ENCODE results near the gene PTGR1.
A peak's percentile ranks its signal among the peaks of the same experiment; 100 is the strongest.

PTGR1 gene

DNA sequence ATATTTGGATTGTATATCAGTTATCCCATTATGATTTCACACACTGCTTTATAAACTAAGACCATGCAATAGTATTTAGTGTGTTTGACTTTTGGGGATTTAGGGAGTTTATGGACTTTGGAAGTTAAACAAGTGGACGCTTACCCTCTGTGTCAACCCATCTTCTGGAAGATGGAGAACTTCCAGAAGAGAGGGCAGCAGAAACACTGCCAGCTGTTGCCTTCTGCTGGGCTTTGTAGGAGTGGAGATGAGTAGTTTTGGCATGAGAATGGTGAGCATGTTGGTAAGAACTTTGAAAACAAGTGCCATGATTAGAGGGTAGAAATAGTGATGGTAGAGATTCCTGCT, 33.9 kb upstream of the PTGR1 start:
- TF ChIP-seq POLR2AphosphoS5 (IDR thresholded peaks at IDR 0.05; ENCODE audit: borderline replicate concordance, low read depth, low read length) (no peak), EZH2 (IDR thresholded peaks at IDR 0.05) (no peak), FOXP2 (optimal IDR thresholded peaks at IDR 0.05; ENCODE audit: control extremely low read depth, extremely low read length, insufficient read depth) (no peak)
- Histone ChIP-seq H3K27ac (no peak overlapping the region), H3K4me3 (no peak overlapping the region), H3K9me3 (ENCODE audit: low read depth, low read length) (no peaks in the 10 kb centered on the region), H3K9ac (ENCODE audit: insufficient read length) (no peak overlapping the region), H3K36me3 (ENCODE audit: insufficient read depth, low read length) (peaks cover 5% of the 10 kb centered on the region; the same call in 1 of the 2 replicates)
- no peak for DNase-seq (ENCODE audit: low read depth, low spot score)

GRCh38 chr9:111632695-111633388, 33.4 kb upstream of the PTGR1 start:
- peak overlapping the region; percentile 98 for H3K4me3 ChIP-seq
- no peaks in the 10 kb centered on the region for H3K9me3 ChIP-seq (ENCODE audit: low read depth, low read length)
- H3K36me3 ChIP-seq (ENCODE audit: insufficient read depth, low read length), result peaks cover 5% of the 10 kb centered on the region; the same call in 1 of the 2 replicates
- TF ChIP-seq POLR2AphosphoS5 (IDR thresholded peaks at IDR 0.05; ENCODE audit: borderline replicate concordance, low read depth, low read length) (no peak), FOXP2 (optimal IDR thresholded peaks at IDR 0.05; ENCODE audit: control extremely low read depth, extremely low read length, insufficient read depth) (no peak), EZH2 (IDR thresholded peaks at IDR 0.05) (no peak)
- peak overlapping the region; percentile 95 for H3K9ac ChIP-seq (ENCODE audit: insufficient read length)
- no peak for DNase-seq (ENCODE audit: low read depth, low spot score)
- H3K27ac ChIP-seq, result no peak overlapping the region

DNA sequence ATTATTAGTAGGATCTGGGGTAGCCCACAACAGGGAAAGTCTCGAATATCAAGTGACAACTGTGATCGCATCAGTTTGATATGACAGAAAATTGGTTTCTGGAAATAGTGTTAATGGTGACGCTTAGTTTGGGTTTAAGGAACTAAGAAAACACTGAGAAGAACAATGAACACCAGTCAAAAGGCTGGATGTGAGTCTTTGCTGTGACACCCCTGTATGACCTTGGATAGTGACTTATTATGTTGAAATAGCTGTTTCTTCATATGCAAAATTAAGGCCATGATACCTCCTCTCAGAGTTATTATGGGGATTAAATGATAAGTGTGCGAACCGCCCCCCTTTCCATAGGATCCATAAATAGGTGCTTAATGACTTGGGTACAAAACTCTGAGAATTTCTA, 32.6 kb upstream of the PTGR1 start:
- TF ChIP-seq FOXP2 (optimal IDR thresholded peaks at IDR 0.05; ENCODE audit: control extremely low read depth, extremely low read length, insufficient read depth), result no peak
- TF ChIP-seq POLR2AphosphoS5 (IDR thresholded peaks at IDR 0.05; ENCODE audit: borderline replicate concordance, low read depth, low read length), result no peak
- no peak for TF ChIP-seq EZH2 (IDR thresholded peaks at IDR 0.05)

DNA sequence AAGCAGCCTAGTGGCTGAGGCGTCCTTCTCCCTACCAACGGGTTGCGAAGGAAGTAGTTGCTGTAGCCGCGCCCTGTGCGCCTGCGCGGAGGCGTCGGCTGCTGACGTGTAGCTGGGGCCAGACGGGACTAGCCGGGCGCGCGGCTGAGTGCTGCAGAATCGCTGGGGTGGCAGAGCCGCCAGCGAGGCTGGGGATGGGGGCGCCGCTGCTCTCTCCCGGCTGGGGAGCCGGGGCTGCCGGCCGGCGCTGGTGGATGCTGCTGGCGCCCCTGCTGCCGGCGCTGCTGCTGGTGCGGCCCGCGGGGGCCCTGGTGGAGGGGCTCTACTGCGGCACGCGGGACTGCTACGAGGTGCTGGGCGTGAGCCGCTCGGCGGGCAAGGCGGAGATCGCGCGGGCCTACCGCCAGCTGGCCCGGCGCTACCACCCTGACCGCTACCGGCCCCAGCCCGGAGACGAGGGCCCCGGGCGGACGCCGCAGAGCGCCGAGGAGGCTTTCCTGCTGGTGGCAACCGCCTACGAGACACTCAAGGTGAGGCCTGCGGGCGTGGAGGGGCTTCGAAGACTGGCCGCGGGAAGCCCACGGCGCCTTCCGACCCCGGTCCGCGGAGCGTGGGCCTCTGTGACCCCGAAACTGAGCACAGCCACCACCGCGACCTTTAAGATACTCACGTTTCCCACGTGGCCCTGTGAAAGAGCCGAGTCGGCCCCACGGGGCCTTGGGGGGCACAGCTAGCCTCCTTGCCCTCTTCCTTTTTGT, 31.9 kb upstream of the PTGR1 start, which contains the start of gene DNAJC25:
DNAJC25 (plus strand) TSS at position 121 of the 758 bp plus-strand sequence; CDS start at position 195, 74 bp downstream.
- no peak within 1 kb of the TSS for H3K27ac ChIP-seq

More for the DNA sequence above, 32.6 kb upstream of the PTGR1 start:
- peak overlapping the region; percentile 95 for H3K9ac ChIP-seq (ENCODE audit: insufficient read length)
- no peak for DNase-seq (ENCODE audit: low read depth, low spot score)
- H3K27ac ChIP-seq, result no peak overlapping the region
- H3K9me3 ChIP-seq (ENCODE audit: low read depth, low read length), result no peaks in the 10 kb centered on the region
- peak overlapping the region; percentile 98 for H3K4me3 ChIP-seq
- H3K36me3 ChIP-seq (ENCODE audit: insufficient read depth, low read length), result peaks cover 5% of the 10 kb centered on the region; the same call in 1 of the 2 replicates

GRCh38 chr9:111630964-111631213, 31.4 kb upstream of the PTGR1 start:
- H3K36me3 ChIP-seq (ENCODE audit: insufficient read depth, low read length), result peaks cover 5% of the 10 kb centered on the region; the same call in 1 of the 2 replicates
- no peak overlapping the region for H3K27ac ChIP-seq
- TF ChIP-seq FOXP2 (optimal IDR thresholded peaks at IDR 0.05; ENCODE audit: control extremely low read depth, extremely low read length, insufficient read depth) (peak; percentile 54), POLR2AphosphoS5 (IDR thresholded peaks at IDR 0.05; ENCODE audit: borderline replicate concordance, low read depth, low read length) (no peak)
- H3K9me3 ChIP-seq (ENCODE audit: low read depth, low read length), result no peaks in the 10 kb centered on the region
- DNase-seq (ENCODE audit: low read depth, low spot score), result peak; percentile 92
- H3K9ac ChIP-seq (ENCODE audit: insufficient read length), result peak overlapping the region; percentile 70
- H3K4me3 ChIP-seq, result peak overlapping the region; percentile 98

More for the DNA sequence above, 31.9 kb upstream of the PTGR1 start, which contains the start of gene DNAJC25:
- no peak for TF ChIP-seq FOXP2 (optimal IDR thresholded peaks at IDR 0.05; ENCODE audit: control extremely low read depth, extremely low read length, insufficient read depth)
- TF ChIP-seq POLR2AphosphoS5 (IDR thresholded peaks at IDR 0.05; ENCODE audit: borderline replicate concordance, low read depth, low read length), result peak; percentile 97
- TF ChIP-seq EZH2 (IDR thresholded peaks at IDR 0.05), result no peak
- Histone ChIP-seq H3K36me3 (ENCODE audit: insufficient read depth, low read length) (peaks cover 5% of the 10 kb centered on the region; the same call in 1 of the 2 replicates), H3K9ac (ENCODE audit: insufficient read length) (peak within 1 kb of the TSS; percentile 95), H3K9me3 (ENCODE audit: low read depth, low read length) (no peaks in the 10 kb centered on the region), H3K4me3 (peak within 1 kb of the TSS; percentile 98)
- no peak for DNase-seq (ENCODE audit: low read depth, low spot score)

- DNase-seq (ENCODE audit: low read depth, low spot score), result no peak
- H3K27ac ChIP-seq, result no peak overlapping the region
- peak overlapping the region; percentile 70 for H3K9ac ChIP-seq (ENCODE audit: insufficient read length)
- no peaks in the 10 kb centered on the region for H3K9me3 ChIP-seq (ENCODE audit: low read depth, low read length)
- peaks cover 5% of the 10 kb centered on the region; the same call in 1 of the 2 replicates for H3K36me3 ChIP-seq (ENCODE audit: insufficient read depth, low read length)
- no peak for TF ChIP-seq FOXP2 (optimal IDR thresholded peaks at IDR 0.05; ENCODE audit: control extremely low read depth, extremely low read length, insufficient read depth)
- TF ChIP-seq EZH2 (IDR thresholded peaks at IDR 0.05), result no peak
- no peak for TF ChIP-seq POLR2AphosphoS5 (IDR thresholded peaks at IDR 0.05; ENCODE audit: borderline replicate concordance, low read depth, low read length)
- peak overlapping the region; percentile 98 for H3K4me3 ChIP-seq
Observed at GRCh38 chr9:111630182-111630963, 30.9 kb upstream of the PTGR1 start.

DNA sequence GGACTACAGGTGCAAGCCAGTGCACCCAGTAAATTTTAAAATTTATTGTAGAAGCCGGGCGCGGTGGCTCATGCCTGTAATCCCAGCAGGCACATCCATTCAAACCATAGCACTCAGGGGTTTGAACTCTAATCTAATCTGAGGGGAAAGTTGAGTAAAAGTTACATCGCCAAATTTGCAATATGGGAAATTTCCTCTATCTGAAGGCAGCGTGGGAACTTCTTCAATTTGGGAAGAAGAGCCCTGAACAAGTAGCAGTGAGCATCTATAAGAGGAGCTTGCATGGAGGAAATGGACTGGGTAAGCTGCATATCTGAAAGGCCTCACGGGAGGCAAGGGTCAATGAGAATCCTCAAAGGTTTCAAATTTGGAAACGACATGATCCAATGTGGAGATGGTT, 29.0 kb upstream of the PTGR1 start:
- H3K36me3 ChIP-seq (ENCODE audit: insufficient read depth, low read length), result no peaks in the 10 kb centered on the region
- no peak overlapping the region for H3K27ac ChIP-seq
- no peaks in the 10 kb centered on the region for H3K9me3 ChIP-seq (ENCODE audit: low read depth, low read length)
- DNase-seq (ENCODE audit: low read depth, low spot score), result no peak
- H3K4me3 ChIP-seq, result no peak overlapping the region
- TF ChIP-seq POLR2AphosphoS5 (IDR thresholded peaks at IDR 0.05; ENCODE audit: borderline replicate concordance, low read depth, low read length) (no peak), FOXP2 (optimal IDR thresholded peaks at IDR 0.05; ENCODE audit: control extremely low read depth, extremely low read length, insufficient read depth) (no peak), EZH2 (IDR thresholded peaks at IDR 0.05) (no peak)
- H3K9ac ChIP-seq (ENCODE audit: insufficient read length), result no peak overlapping the region

All from SK-N-MC (cell line).